Nucleus accumbens (tissue), 56 donors: ENCODE measurements around the gene GRM4.

Source experiments
- DNase-seq, 56 donors: peaks; one replicate each; lab custom pipeline; 2025; lab: John Stamatoyannopoulos, UW

Gene GRM4

GRCh38 chr6:34005901-34006531 lies 139.9 kb downstream of the GRM4 start:
- DNase-seq, result no peak

- DNase-seq, result no peak
These were observed 141.2 kb downstream of the GRM4 start for GRCh38 chr6:34004706-34005105.

GRCh38 chr6:34003962-34004361 lies 141.9 kb downstream of the GRM4 start:
- DNase-seq, result no peak

GRCh38 chr6:34001706-34002621 lies 143.9 kb downstream of the GRM4 start:
- DNase-seq, result peak in 4 of 56 donors; percentile 11 to 23 (median 19)

- DNase-seq, result no peak
These were observed 145.6 kb downstream of the GRM4 start for GRCh38 chr6:34000281-34000680.

GRCh38 chr6:33999567-33999966 lies 146.3 kb downstream of the GRM4 start:
- DNase-seq, result no peak

- DNase-seq, result no peak
These were observed 147.2 kb downstream of the GRM4 start for GRCh38 chr6:33998660-33999059.

- DNase-seq, result no peak
These were observed 148.6 kb downstream of the GRM4 start for GRCh38 chr6:33997265-33997664.

GRCh38 chr6:33996120-33996475 lies 149.8 kb downstream of the GRM4 start:
- no peak for DNase-seq

- DNase-seq, result no peak
These were observed 150.4 kb downstream of the GRM4 start for GRCh38 chr6:33995309-33996119.

- DNase-seq, result no peak
These were observed 151.2 kb downstream of the GRM4 start for GRCh38 chr6:33994472-33995308.

- no peak for DNase-seq
These were observed 152.0 kb downstream of the GRM4 start for GRCh38 chr6:33993653-33994471.

- no peak for DNase-seq
These were observed 152.8 kb downstream of the GRM4 start for GRCh38 chr6:33993091-33993490.

- no peak for DNase-seq
These were observed 153.7 kb downstream of the GRM4 start for GRCh38 chr6:33992191-33992590.

GRCh38 chr6:33991610-33992009 lies 154.3 kb downstream of the GRM4 start:
- no peak for DNase-seq

GRCh38 chr6:33990061-33990541 lies 155.8 kb downstream of the GRM4 start:
- no peak for DNase-seq

GRCh38 chr6:33989016-33989854 lies 156.7 kb downstream of the GRM4 start:
- no peak for DNase-seq
